ENCODE data around the gene ALDOB.

Gene ALDOB

DNA sequence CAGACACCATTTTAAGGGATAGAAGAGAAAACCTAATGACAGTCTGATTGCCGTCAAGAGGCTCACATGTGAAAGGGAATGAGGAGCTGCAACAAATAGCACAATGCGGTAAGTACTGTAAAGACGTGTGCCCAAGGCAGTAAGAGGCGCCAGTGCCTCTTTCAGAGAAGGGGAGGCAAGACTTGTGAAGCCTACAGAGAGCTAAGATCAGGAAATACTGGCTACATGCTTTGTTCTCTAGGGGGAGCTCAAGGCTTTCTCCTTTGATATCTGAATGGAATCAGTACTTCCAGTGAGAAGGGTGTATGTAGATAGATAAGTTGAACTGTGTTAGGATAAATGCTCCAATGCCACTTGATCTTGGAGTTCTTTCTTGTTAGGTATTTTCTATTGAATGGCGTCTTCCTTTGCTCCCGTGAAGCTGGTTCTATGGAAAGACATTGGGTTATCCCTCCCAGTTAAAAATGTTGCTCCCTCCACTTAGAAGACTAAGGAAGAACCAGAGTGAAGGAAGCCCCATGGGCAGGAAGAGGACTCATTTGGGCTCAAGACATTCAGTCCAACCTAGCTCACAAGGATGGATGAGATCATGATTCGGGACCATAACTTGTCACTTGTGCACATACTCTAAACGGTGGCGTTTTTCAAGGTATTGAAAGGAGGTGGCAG, 23.5 kb upstream of the ALDOB start:
- TF ChIP-seq, protein P1, sequence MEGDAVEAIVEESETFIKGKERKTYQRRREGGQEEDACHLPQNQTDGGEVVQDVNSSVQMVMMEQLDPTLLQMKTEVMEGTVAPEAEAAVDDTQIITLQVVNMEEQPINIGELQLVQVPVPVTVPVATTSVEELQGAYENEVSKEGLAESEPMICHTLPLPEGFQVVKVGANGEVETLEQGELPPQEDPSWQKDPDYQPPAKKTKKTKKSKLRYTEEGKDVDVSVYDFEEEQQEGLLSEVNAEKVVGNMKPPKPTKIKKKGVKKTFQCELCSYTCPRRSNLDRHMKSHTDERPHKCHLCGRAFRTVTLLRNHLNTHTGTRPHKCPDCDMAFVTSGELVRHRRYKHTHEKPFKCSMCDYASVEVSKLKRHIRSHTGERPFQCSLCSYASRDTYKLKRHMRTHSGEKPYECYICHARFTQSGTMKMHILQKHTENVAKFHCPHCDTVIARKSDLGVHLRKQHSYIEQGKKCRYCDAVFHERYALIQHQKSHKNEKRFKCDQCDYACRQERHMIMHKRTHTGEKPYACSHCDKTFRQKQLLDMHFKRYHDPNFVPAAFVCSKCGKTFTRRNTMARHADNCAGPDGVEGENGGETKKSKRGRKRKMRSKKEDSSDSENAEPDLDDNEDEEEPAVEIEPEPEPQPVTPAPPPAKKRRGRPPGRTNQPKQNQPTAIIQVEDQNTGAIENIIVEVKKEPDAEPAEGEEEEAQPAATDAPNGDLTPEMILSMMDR (conservative IDR thresholded peaks at IDR 0.05): peak; percentile 86
- no peak for TF ChIP-seq ZFX (IDR thresholded peaks at IDR 0.05)
- no peak overlapping the region for H3K27ac ChIP-seq

DNA sequence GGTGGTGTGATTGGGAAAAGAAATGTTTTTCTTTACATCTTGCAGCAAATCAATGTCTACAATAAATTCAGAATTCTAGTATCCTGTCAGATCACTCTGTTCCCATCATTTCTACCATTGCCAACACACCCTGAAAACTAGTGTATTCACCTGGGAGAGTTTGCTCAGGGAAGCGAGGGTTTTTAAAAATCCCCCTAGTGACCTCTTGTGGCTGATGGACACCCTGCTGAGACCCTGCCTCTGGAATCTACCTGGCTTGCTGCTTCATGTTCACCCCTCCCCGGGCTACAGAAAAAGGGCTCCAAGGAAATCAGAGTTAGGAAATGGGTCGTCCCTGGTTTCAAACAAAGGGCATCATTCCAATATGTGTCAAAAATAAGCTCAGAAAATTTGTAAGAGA, 21.4 kb upstream of the ALDOB start:
- TF ChIP-seq ZFX (IDR thresholded peaks at IDR 0.05): no peak
- TF ChIP-seq, protein P1 (conservative IDR thresholded peaks at IDR 0.05): peak; percentile 19; the same call in 1 of the 2 replicates

DNA sequence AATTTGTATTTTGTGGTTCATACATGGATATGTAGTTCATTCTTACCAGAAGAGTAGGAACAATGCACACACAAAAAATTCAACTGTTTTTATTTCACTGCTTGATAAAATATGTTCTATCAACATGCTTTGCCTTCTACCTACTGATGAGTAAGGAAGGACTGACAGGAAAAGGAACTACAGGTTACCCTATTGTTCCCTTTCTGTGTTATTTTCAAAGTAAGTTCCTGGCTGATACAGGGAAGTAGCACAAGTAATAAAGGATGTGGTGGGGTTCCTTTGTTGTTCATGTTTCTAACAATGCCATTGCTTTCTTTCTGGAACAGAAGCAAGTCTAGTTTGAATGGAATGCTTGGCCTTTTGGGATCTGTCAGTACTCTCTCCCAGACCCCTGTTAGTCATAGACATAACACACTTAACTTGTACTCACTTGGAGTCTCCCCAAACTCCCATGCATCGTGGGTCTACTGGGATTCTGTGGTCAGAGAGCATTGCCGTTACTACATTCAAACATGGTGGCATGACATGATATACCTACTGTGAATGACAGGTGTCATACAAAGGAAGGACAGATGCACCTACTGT, 20.2 kb upstream of the ALDOB start:
- no peak overlapping the region for H3K27ac ChIP-seq
- TF ChIP-seq, protein P1 (conservative IDR thresholded peaks at IDR 0.05): no peak
- TF ChIP-seq ZFX (IDR thresholded peaks at IDR 0.05): no peak

More for the DNA sequence above, 21.4 kb upstream of the ALDOB start:
- H3K27ac ChIP-seq: no peak overlapping the region

DNA sequence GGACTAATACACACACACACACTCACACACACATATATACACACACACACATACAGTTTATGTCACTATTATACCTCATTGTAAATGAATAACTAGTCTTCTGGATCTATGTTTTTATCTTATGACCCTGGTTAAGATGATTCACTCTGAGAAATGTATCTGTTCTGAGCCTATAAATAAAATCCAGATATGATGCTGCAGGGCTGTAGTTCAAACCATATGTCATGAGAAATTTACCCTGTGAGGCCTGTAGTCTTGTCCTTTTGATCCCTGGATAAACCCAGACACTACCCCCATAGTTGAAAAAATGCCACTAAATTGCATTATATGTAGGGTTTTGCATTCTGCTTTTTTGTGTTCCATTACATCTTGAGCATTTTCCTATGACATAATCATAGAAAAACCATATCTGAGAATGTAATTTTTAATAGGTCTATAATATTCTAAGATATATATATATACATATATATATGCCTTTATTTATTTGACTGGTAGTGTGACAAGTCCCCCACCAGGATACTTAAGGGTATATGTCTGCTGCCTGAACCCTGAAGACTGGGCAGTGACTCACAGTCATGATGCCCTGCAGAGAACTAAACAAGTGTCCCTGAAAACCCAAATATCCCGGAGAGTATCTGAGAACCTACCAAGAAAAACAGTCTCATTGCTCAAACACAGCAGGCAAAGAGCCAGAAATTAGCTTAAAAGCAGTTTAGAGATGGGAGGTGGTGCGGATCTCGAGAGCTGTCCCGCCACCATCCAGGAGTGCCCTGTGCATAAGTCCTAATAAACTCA, 18.4 kb upstream of the ALDOB start:
- TF ChIP-seq ZFX (IDR thresholded peaks at IDR 0.05): no peak
- TF ChIP-seq, protein P1 (conservative IDR thresholded peaks at IDR 0.05): no peak
- H3K27ac ChIP-seq: no peak overlapping the region

DNA sequence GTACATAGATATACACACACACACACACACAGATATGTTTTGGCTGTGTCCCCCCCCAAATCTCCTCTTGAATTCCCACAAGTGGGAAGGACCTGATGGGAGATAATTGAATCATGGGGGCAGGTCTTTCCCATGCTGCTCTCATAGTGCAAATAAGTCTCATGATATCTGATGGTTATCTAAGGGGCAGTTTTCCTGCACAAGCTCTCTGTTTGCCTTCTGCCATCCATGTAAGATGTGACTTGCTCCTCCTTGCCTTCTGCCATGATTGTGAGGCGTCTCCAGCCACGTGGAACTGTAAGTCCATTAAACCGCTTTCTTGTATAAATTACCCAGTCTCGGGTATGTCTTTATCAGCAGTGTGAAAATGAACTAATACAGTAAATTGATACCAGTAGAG, 15.9 kb upstream of the ALDOB start:
- TF ChIP-seq, protein P1 (conservative IDR thresholded peaks at IDR 0.05): no peak
- TF ChIP-seq ZFX (IDR thresholded peaks at IDR 0.05): no peak
- no peak overlapping the region for H3K27ac ChIP-seq

DNA sequence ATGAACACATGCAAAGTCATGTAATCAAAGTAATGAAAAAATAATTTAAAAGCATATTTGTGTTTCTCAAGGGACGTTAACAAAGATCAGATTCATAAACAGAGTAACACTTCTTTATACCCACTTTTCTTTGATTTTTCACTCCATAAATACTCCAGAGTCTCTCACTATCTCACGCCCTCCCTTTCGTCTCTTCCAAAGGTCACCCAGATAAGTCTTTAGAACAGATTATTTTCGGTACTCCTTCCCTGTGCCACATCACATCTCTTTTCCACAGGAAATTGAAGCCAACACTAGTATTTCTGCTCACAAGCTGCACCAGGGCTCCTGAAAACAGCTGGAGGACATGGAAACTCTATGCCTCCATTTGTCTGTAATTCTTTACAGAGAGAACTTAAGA, 15.4 kb upstream of the ALDOB start:
- no peak for TF ChIP-seq ZFX (IDR thresholded peaks at IDR 0.05)
- TF ChIP-seq, protein P1 (conservative IDR thresholded peaks at IDR 0.05): no peak
- H3K27ac ChIP-seq: no peak overlapping the region

All from C4-2B (cell line).